ENCODE measurements around the gene EXOC2.

Gene EXOC2

GRCh38 chr6:620950-621349, 72.0 kb downstream of the EXOC2 start:
- Histone ChIP-seq H3K27me3 (ENCODE audit: low read depth, low read length) (no peaks in the 10 kb centered on the region), H3K4me2 (ENCODE audit: low read length) (no peak overlapping the region), H3K4me1 (ENCODE audit: low read length) (peaks cover 15% of the 10 kb centered on the region), H3K27ac (ENCODE audit: low read length) (no peak overlapping the region), H2AFZ (ENCODE audit: low read depth, low read length) (no peak overlapping the region), H3K9me3 (ENCODE audit: insufficient read depth, low read length) (no peaks in the 10 kb centered on the region), H3K36me3 (replicated peaks; ENCODE audit: low read depth, low read length) (no peaks in the 10 kb centered on the region), H4K20me1 (ENCODE audit: insufficient read depth, low read length) (no peaks in the 10 kb centered on the region), H3K9ac (ENCODE audit: low read length) (no peak overlapping the region), H3K4me3 (ENCODE audit: low read length) (no peak overlapping the region), H3K79me2 (ENCODE audit: low read length) (no peaks in the 10 kb centered on the region)
- TF ChIP-seq CTCF (IDR thresholded peaks at IDR 0.05; ENCODE audit: low read depth, low read length) (no peak), EZH2phosphoT487 (IDR thresholded peaks at IDR 0.05; ENCODE audit: low read depth) (no peak)

GRCh38 chr6:620166-620565, 72.8 kb downstream of the EXOC2 start:
- Histone ChIP-seq H2AFZ (ENCODE audit: low read depth, low read length) (no peak overlapping the region), H3K4me3 (ENCODE audit: low read length) (no peak overlapping the region), H4K20me1 (ENCODE audit: insufficient read depth, low read length) (no peaks in the 10 kb centered on the region), H3K79me2 (ENCODE audit: low read length) (no peaks in the 10 kb centered on the region), H3K9me3 (ENCODE audit: insufficient read depth, low read length) (no peaks in the 10 kb centered on the region), H3K27me3 (ENCODE audit: low read depth, low read length) (no peaks in the 10 kb centered on the region), H3K27ac (ENCODE audit: low read length) (no peak overlapping the region), H3K36me3 (replicated peaks; ENCODE audit: low read depth, low read length) (no peaks in the 10 kb centered on the region), H3K4me2 (ENCODE audit: low read length) (no peak overlapping the region), H3K4me1 (ENCODE audit: low read length) (peaks cover 8% of the 10 kb centered on the region), H3K9ac (ENCODE audit: low read length) (no peak overlapping the region)
- TF ChIP-seq CTCF (IDR thresholded peaks at IDR 0.05; ENCODE audit: low read depth, low read length) (no peak), EZH2phosphoT487 (IDR thresholded peaks at IDR 0.05; ENCODE audit: low read depth) (no peak)

DNA sequence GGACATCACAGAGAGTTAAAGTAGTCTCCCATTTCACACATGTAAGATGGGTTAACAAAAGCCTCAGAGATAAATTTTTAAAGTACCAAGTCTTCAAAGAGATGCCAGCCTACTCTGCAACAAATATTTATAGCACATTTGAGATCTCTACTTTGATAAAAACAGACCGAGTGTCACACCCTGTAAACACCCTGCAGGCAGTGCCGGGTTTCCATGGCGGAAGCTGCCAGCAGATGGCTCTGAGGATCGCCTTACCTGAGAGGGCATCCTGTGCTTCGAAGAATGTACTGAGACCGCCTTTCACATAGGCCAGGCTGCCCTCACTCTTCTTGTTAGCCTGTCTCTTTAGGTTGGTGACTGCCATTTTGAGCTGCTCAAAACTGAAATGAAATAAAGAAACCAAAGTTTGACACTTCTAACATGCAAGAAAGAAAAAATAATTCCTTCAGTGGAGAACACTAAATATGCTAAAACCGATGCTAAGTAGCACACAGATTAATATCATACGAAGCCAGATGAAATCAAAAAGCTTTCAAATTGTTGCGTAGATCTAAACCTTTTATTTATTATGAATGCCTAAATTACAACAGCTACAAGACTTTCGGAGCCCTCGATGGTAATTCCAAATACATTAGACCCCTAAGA, 75.4 kb downstream of the EXOC2 start:
- no peaks in the 10 kb centered on the region for H3K9me3 ChIP-seq (ENCODE audit: insufficient read depth, low read length)
- H3K79me2 ChIP-seq (ENCODE audit: low read length): no peaks in the 10 kb centered on the region
- no peak overlapping the region for H3K27ac ChIP-seq (ENCODE audit: low read length)
- no peak overlapping the region for H3K4me3 ChIP-seq (ENCODE audit: low read length)
- TF ChIP-seq CTCF (IDR thresholded peaks at IDR 0.05; ENCODE audit: low read depth, low read length) (no peak), EZH2phosphoT487 (IDR thresholded peaks at IDR 0.05; ENCODE audit: low read depth) (no peak)
- no peaks in the 10 kb centered on the region for H3K4me1 ChIP-seq (ENCODE audit: low read length)
- H2AFZ ChIP-seq (ENCODE audit: low read depth, low read length): no peak overlapping the region
- no peaks in the 10 kb centered on the region for H3K36me3 ChIP-seq (replicated peaks; ENCODE audit: low read depth, low read length)
- no peak overlapping the region for H3K4me2 ChIP-seq (ENCODE audit: low read length)
- H3K9ac ChIP-seq (ENCODE audit: low read length): no peak overlapping the region
- H4K20me1 ChIP-seq (ENCODE audit: insufficient read depth, low read length): no peaks in the 10 kb centered on the region
- no peaks in the 10 kb centered on the region for H3K27me3 ChIP-seq (ENCODE audit: low read depth, low read length)

DNA sequence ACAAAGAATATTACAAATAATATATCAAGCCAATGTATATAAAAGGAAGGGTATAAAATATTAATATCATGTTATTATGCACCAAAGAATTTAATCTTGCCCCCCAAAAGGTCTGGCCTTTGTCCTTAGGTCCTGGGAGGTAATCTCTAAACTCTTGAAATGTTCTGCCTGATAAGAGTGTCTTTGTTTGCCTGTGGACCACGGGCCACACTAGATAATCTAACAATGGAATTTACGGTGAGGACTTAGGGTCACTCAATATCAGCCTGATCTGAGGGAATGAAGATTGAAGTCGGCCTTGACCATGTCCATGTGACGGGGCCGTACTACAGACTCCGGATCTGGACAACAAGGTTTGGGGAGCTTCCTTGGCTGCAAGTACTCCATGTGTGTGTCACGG, 79.0 kb downstream of the EXOC2 start:
- Histone ChIP-seq H3K4me1 (ENCODE audit: low read length) (peaks cover 10% of the 10 kb centered on the region), H3K9me3 (ENCODE audit: insufficient read depth, low read length) (no peaks in the 10 kb centered on the region), H3K4me3 (ENCODE audit: low read length) (no peak overlapping the region), H3K27me3 (ENCODE audit: low read depth, low read length) (no peaks in the 10 kb centered on the region), H3K79me2 (ENCODE audit: low read length) (no peaks in the 10 kb centered on the region), H3K36me3 (replicated peaks; ENCODE audit: low read depth, low read length) (no peaks in the 10 kb centered on the region), H4K20me1 (ENCODE audit: insufficient read depth, low read length) (no peaks in the 10 kb centered on the region), H3K9ac (ENCODE audit: low read length) (no peak overlapping the region), H2AFZ (ENCODE audit: low read depth, low read length) (no peak overlapping the region), H3K27ac (ENCODE audit: low read length) (no peak overlapping the region), H3K4me2 (ENCODE audit: low read length) (no peak overlapping the region)
- TF ChIP-seq EZH2phosphoT487 (IDR thresholded peaks at IDR 0.05; ENCODE audit: low read depth) (no peak), CTCF (IDR thresholded peaks at IDR 0.05; ENCODE audit: low read depth, low read length) (no peak)
